Glomerular endothelial cell (primary cell): Measurements from ENCODE around the gene PRDM16. TPM values are rescaled to one million over a fixed set of nuclear protein-coding genes. Genes with fewer than 3 reads are reported as not detected.

Experiments used
- DNase-seq: peaks from one replicate; pipeline ENCODE4 v3.0.0-alpha.2; 2011; ENCODE audit warnings: low read depth, low spot score; ENCODE audit errors: extremely low read depth
- total RNA-seq: library from RNA; depleted of rRNA; stranded (reverse); fragments of >200 nt; gene quantifications from 2 replicates; pipeline ENCODE4 v1.2.3, GENCODE V29; 2015

The PRDM16 gene
- total RNA-seq, 1 donor from 2014 or later, result 0.12 TPM

DNA sequence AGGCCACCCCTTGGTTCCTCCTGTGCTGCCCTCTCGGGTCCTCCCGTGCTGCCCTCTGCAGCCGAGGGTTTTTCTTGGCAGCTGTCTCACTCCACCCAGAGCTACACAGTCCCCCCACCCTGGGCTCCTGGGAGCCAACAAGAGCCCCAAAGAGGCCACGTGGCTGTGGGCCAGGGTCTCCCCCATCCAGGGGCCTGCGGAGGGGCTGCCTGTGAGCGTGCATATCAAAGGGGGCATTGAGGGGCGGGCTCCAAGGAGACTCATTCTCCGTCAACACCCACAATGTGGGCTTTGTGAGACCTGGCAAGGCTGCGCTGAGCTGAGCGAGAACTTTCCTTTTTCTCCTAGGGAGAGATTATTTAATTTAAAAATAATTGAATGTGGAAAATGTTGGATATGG lies 276.8 kb downstream of the PRDM16 start:
- DNase-seq, result no peak

- no peak for DNase-seq
Measured at GRCh38 chr1:3346478-3346877, 277.5 kb downstream of the PRDM16 start.

DNA sequence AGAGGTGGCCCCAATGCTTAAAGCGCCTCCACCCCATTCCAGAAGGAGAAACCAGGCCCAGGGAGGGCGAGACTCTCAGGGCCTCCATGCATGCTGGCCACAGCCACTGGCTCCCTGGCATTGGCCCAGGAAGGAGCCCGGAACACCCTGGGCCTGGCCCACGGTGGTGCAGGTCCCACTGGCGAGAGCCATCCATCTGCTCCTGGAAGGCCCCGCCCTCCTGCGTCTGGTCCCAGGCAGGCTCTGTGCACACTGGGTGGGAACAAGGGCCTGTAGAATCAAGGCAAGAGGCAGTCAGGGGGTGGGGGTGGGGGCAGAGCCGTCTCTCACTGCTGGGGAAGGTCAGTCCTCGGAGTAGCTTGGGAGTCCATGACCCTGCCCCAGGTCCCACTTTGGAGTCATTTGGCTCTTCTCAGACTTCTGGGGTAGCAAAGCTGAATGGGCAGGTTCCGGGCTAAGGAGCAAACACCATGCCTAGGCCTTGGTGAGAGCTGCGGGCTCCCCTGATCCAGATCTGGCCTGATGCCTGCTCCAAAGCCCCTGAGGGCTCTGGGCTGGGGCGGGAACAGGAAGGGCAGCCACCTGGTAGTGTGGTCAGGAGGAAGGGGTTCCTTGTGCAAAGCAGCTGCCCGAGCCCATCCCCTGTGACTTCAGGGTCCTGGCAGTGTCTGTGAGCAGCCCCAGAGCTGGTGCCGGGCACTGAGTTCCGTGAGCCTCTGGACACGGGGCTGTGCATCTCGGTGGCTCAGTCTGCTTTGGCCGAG lies 278.4 kb downstream of the PRDM16 start:
- no peak for DNase-seq

DNA sequence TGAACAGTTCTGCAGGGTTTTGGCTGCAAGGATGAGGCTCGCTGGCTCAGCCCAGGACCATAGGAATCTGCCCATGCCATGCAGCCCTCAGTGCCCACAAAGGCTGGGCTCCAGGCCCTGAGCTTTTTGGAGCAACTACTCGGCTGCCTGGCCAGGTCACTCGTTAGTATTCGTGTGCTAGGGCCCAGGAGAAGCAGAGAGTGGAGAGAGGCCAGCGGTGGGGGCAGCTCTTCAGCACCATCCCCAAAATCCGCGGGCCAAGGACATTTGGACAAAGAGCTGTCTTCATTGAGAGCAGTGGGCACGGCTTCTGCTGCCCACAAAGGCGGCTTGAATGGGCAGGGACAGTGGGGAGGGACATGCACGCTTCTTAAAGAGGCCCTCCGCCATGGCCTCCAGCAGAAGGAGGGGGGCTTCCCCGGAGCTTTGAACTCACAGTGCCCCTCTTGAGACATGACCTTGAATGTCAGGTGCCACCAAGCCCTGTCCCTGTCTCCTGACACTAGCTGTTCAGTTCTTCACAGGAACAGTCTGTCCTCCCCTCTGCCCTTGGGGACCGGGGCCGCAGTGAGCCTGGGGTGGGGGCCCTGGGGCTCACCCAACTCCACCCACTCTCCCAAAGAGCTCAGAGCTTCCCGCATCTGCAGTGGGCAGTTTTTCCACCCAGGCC lies 279.3 kb downstream of the PRDM16 start:
- DNase-seq, result no peak

- DNase-seq, result no peak
Measured at GRCh38 chr1:3349161-3349967, 280.4 kb downstream of the PRDM16 start.

DNA sequence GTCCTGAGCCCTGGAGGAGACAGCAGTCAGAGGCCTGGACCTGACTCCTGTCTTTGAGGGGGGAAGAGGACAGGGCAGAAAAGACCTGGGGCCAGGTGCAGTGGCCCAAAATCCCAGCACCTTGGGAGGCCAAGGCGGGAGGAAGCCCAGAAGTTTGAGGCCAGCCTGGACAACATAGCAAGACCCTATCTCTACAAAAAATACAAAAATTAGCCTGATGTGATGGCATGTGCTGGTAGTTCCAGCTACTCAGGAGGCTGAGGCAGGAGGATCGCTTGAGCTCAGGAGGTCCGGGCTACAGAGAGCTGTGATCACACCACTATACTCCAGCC lies 280.9 kb downstream of the PRDM16 start:
- no peak for DNase-seq

DNA sequence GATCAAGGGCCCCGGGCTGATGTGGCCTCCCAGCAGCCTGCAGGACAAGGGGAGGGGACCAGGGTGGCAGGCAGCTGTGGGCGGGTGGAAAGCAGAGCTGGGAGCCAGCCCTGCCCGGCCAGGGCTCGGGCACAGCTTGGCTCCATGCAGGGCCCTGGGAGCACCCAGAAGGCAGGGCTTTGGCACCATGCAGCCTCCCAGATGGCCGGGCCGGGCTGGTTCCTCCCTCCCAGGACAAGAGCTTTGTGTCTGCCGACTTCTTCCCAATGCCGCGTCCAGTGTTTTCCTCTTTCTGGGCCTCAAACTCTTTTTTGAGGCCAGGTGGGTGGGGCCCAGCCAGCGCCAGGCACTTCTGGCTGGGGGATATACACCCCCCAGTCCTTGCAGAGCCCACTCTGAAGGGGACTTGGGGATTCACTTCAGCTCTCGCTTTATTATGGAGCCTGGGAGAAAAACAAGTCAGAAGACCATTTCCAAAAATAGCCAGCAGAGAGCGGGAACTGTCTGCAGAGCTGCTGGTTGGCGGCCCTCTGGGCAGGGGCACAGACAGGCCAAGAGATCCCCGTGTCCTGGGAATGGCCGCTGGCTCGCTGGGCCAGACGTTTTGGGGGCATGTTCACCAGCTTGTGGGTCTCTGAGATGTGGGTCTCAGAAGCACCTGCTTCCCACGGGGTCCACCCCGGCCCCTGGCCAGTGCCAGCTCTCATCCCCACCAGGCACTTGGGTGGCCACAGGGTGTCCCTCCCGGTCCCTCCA lies 281.7 kb downstream of the PRDM16 start:
- DNase-seq, result no peak

DNA sequence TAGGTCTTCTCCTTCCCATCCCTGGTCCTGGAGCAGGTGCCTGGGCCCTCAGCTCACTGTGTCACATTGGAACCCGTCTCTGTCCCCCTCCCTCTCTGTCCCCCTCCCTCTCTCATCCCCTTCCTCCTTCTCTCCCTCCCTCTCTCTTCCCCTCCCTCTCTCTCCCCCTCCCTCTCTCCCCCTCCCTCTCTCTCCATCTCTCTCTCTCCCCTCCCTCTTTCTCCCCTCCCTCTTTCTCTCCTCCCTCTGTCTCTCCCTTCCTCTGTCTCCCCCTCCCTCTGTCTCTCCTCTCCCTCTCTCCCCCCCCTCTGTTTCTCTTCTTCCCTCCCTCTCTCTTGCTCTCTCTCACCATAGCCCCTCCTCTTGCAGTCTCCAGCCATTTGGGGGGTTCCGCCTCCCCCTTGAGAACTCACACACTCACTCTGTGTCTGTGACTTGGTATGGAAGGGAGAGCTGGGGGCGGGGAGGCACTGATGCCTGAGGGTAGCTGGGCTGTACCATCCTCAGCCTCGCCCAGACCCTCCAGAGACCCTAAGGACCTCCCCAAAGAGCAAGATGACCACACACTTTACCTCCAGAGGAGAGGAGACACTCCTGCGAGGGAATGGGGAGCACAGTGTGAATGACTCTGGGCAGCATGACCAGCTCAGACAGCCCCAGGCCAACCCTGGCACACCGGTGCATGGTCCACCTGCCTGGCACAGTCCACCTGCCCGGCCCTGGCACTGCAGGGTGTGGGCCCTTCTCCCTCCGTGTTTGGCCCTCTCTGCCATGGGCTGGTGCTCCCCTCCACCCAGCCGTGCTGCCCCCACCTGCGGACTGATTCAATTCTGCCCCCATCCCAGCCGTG lies 282.7 kb downstream of the PRDM16 start:
- no peak for DNase-seq

DNA sequence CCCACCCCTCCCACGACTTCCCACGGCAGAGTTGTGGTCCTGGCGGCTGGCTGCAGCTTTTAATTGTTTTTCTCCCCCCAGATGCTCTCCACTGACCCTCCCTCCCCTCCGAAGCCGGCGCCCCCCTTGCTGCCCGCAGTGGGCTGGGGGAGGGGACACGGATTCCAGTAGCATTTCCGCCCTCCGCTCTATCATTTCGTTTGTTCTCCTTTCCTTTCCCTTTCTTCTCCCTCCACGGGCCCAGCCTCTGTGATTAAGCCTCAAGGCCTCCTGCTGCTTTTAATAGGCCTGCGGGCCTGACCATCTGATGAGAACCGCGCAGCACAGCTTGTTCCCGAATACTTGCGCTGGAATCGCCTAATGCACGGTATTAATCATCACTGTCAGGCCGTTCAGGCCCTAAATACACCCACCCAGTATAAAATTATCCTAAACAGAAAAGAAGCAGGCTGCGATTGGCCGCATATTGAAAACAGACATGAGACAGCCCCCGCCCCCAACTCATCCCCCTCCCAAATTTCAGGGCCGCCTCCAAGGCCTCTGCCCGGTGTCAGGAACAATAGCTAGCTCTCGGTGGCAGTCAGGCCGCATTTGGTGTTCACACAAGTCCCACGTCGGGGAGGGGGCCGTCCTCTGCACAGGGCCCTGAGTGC lies 283.4 kb downstream of the PRDM16 start:
- DNase-seq, result no peak

- no peak for DNase-seq
Measured at GRCh38 chr1:3352952-3353331, 283.9 kb downstream of the PRDM16 start.

GRCh38 chr1:3353876-3354275 lies 284.9 kb downstream of the PRDM16 start:
- no peak for DNase-seq

DNA sequence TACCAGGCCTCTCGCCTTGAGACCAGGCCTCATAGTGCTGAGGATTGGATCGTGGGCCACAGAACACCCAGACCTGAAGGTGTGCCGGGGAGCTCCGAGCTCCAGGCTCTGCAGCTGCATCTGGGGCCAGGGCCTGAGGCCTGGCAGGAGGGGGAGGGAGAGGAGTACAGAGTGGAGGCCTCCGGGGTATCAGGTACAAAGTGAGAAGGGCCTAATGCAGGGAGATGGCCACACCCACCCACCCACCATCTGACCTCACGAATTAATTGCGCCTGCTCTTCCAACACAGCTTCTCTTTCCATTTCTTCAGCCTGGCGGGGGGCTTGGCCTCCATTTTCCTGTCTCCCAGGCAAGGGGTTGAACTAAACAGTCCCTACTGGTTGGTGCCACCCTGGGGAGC lies 286.1 kb downstream of the PRDM16 start:
- no peak for DNase-seq

DNA sequence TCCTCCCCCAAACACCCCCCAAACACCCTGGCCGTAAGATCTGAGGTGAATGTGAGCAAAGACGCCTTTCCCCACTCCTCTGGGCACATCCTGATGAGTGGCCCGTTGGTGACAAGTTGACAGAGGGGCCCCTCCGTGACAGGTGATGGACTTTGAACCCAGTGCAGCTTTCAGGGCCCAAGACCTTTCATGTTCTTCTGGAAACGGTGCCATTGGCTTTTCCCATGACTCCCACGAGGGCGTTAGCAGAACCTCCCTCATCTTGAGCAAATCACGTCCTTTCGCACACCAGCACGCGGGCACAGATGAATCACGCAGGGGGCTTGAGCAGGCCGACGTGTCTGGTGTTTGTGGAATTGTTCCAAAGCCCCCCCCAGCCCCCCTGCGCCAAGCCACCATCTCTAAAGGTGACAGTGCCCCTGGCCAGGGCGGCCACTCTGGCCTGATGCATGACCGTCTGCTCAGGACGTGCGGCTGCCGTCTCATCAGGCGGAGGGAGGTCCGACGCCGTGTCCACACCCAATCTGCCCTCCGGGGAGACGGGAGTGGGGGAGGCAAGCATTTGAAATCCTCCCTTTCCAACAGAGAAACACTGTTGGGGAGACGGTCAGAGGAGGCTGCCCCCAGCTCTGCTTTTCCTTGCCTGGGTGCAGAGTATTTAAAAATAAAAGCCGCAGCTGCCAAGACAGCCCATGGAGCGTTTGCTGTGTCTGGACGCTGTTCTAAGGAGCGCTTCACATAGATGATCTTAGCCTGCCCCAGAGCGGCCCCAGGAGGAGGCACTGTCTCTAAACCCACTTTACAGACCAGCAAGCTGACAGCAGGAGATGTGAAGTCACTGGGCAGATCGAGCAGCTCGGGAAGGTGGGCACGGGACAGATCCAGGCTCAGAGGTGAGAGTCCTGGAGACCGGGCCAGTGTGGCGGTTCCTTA lies 287.2 kb downstream of the PRDM16 start:
- no peak for DNase-seq

DNA sequence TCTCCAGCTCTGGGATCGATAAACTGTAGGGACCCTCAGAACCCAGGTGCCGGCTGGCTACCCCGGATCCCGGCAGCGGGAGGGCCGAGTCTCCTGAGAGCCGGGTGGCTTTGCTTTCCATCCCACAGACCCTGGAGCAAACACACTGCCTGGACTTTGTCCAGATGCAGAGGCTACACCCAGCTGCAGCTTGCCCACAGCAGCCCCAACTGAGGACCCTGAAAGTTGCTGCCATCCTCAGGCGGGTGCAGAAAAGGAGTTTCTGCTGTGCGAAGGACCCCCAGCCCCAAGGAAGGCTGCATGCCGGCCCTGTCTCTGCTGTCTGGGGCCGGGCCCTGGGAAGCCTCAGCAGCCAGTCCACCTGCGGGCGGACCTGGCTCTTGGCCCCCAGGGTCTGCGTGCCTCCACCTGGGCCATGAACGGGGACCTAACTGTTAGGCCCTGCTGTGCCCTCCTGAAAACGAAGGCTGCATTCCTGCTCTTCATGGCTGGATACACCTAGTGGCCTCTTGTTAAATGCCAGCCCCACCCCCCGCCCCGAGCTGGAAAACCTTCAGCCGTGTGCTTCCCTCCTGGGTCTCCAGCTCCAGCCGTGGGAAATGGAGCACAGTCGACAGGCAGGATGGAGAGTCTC lies 287.9 kb downstream of the PRDM16 start:
- DNase-seq, result no peak

- no peak for DNase-seq
Measured at GRCh38 chr1:3357526-3358297, 288.7 kb downstream of the PRDM16 start.

- DNase-seq, result no peak
Measured at GRCh38 chr1:3359351-3359750, 290.3 kb downstream of the PRDM16 start.

DNA sequence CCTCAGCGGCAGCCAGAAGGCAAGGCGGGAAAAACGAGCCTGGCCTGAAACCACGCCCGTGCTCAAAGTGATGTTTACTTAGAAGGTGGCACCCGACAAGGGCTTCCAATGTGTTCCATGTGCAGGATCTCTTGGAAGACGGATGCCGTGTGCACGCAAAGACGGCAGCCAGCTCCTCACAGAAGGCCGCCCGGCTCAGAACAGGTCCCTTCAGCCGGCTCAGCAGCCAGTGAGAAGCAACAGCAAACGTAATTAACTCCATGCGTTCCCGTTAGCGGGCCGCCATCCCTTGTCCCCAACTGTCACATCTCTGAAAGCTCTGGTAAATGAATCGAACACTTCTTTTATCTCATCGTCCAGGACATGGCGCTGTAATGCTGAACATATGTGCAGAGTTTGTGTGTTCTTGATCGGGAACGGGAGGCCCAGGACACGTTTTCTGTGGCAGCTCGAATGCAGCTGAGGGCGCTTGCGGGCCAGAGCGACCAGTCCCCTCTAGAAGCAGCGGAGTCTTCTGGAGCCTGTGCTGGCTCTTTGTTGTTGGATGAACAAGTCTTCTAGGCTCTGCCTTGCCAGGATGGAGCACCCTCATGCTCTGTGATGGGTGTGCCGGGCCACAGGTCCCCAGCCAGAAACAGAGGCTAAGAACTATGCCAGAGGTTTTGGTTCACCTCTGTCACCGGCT lies 290.9 kb downstream of the PRDM16 start:
- DNase-seq, result no peak
